MM.1S (cell line): Measurements from ENCODE around the gene TGFB2.

Source experiments
- EZH2 ChIP-seq: fragments of 300-600 bp; sonication (generic); optimal IDR thresholded peaks from 2 replicates; pipeline ENCODE3; 2017; ENCODE audit warnings: low read depth, mild to moderate bottlenecking, antibody characterized with exemption, low read length, mixed read lengths
- EZH2phosphoT487 ChIP-seq: fragments of 300-600 bp; sonication (generic); IDR thresholded peaks from 2 replicates; pipeline ENCODE4 v1.6.1; 2018; ENCODE audit warnings: antibody characterized with exemption, low read length
- TF ChIP-seq, protein P1 (sequence below): fragments of 300-600 bp; sonication (generic); IDR thresholded peaks from 2 replicates; pipeline ENCODE4 v1.5.1; 2016; ENCODE audit warnings: antibody characterized with exemption, low read length, mixed read lengths

DNA sequence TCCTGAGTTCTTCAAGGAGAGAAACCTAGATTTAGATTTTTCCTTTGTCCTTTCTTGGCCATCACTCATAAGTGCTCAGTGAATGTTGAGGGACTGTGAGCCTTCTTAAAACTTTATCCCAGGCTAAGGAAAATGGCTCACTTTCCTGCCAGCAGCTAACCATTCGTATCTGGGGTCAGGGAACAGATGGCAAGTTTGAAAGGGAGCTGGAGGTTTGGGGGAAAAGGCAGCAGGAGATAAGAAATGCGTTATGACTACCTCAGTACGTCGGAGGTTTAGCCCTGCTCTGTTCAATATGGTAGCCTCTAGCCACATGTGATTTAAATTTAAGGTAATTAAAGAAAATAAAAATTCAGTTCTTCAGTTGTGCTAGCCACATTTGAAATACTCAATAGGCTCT, 46.7 kb upstream of the TGFB2 start:
- TF ChIP-seq EZH2, result no peak
- TF ChIP-seq, protein P1, sequence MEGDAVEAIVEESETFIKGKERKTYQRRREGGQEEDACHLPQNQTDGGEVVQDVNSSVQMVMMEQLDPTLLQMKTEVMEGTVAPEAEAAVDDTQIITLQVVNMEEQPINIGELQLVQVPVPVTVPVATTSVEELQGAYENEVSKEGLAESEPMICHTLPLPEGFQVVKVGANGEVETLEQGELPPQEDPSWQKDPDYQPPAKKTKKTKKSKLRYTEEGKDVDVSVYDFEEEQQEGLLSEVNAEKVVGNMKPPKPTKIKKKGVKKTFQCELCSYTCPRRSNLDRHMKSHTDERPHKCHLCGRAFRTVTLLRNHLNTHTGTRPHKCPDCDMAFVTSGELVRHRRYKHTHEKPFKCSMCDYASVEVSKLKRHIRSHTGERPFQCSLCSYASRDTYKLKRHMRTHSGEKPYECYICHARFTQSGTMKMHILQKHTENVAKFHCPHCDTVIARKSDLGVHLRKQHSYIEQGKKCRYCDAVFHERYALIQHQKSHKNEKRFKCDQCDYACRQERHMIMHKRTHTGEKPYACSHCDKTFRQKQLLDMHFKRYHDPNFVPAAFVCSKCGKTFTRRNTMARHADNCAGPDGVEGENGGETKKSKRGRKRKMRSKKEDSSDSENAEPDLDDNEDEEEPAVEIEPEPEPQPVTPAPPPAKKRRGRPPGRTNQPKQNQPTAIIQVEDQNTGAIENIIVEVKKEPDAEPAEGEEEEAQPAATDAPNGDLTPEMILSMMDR, result no peak
- TF ChIP-seq EZH2phosphoT487, result no peak
